C4-2B (cell line): Measurements from ENCODE around the gene USP48.
"Not testable (repeated sequence)": the region's sequence is repeated elsewhere in the genome, so short reads cannot be mapped to it uniquely, and the experiment has no call there.

Experiments
- CTCF ChIP-seq: fragments of 450-650 bp; conservative IDR thresholded peaks from 2 replicates; pipeline ENCODE4 v1.5.1; 2017; ENCODE audit warnings: mild to moderate bottlenecking
- ZFX ChIP-seq: fragments of 450-650 bp; IDR thresholded peaks from 2 replicates; pipeline ENCODE4 v1.6.1; 2017

DNA sequence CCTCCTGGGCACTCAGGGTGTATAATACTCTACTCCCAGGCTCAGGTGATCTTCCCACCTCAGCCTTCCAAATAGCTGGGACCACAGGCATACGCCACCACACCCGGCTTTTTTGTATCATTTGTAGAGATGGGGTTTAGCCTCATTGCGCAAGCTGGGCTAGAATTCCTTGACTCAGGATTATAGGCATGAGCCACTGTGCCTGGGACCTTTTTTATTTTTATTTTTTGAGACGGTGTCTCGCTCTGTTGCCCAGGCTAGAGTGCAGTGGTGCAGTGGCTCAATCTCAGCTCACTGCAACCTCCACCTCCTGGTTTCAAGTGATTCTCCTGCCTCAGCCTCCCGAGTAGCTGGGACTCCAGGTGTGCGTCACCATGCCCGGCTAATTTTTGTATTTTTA lies 15.8 kb downstream of the USP48 start:
- TF ChIP-seq CTCF, ZFX: not testable (repeated sequence)
